Activated T-helper 1 cell treated with anti-CD3 and anti-CD28 coated beads, Interleukin-2, amount 50 U/mL, for 16 hours (primary cell): ENCODE results near the gene SRGAP2.
"Not testable (repeated sequence)": the region's sequence is repeated elsewhere in the genome, so short reads cannot be mapped to it uniquely, and the experiment has no call there.

ENCODE experiments used
- DNase-seq, 2 donors: peaks; one replicate each; pipeline ENCODE4 v3.0.0-alpha.2; 2020; ENCODE audit warnings: low read depth in 1 of 2, low spot score in 1 of 2

Gene SRGAP2

DNA sequence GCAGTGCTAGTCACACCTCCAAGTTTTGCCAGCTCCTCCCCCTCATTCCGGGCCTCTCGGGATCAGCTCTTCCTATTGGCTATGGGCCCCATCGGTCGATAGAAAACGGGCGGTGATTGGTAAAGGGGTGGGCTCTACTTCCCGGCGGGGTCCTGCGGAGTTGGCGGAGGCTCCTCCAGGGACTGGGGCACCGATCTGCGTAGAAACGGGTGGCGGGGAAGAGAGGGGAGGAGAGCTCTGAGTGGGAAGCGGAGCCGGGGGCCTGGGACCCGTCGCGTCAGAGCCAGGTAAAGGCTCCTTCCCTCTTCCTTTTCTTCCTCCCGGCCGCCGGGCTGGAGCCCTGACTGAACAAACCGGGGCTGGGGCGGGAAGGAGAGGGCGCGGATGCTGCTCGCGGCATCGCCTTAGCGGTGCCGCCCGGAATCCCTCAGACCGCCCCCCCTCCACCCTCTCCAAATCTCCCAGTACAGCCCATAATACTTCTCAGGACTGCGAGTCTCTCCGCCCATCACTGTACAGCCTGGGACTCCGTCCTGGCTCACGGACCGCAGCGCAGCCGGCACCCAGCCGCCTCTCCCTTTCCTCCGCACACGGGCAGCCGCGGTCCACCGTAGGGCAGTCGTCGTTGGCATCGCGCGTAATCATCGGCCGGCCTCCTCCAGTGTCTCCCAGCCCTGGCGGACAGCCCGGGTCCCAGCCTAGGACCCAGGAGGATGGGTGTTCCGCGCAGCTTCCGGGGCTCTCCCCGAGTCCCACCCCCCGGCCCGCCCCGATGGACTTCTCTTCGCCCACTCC is at the start of gene SRGAP2:
SRGAP2 (plus strand) TSS at position 178 of the 795 bp plus-strand sequence. CDS start 2,430 bp downstream, outside the sequence.
- DNase-seq: peak; percentile 7 to 25

DNA sequence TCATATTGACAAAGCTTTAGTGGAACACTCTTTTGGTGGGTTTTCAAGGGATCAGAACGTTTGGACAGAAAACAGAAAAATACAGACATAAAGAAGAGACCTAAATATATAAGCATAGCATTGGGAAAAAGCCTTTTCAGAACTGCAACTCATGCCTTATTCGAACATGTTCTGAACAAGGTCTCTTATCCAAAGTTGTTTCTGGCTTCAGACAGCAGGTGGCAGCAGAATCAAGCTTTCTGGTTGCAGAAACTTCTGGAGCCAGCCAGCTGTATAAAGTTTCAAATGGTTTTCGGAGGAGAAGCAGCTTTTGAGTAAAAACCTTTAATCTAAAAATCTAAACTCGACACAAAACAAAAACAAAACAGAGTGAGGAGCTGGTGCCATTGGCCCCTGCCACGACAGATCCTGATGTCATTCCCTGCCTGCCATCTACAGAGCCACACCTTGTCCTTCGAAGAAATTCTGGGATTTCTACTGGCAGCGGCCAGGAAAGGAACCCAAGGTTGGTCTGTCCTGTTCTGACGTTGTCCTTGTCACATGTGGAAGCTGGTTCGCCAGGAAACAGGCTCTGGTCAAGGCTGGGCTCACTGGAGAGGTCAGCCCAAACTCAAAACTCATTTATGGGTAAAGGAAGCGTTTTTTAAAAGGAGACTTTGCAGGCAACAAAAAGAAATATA is 35.9 kb upstream of the SRGAP2 start:
- DNase-seq: not testable (repeated sequence)

DNA sequence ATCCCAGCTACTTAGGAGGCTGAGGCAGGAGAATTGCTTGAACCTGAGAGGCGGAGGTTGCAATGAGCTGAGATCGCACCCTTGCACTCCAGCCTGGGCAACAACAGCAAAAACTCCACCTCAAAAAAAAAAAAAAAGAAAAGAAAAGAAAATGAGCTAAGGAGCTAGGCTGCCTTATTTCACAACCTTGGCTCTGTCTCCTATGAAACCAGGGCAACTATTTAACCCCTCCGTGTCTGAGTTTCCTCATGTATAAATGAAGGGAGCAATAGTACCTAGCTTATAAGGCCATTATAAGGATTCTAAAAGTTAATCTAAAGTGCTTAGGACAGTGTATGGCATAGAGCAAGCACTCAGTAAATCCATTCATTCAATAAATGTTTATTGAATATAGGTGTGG is 33.5 kb upstream of the SRGAP2 start:
- DNase-seq: not testable (repeated sequence)

DNA sequence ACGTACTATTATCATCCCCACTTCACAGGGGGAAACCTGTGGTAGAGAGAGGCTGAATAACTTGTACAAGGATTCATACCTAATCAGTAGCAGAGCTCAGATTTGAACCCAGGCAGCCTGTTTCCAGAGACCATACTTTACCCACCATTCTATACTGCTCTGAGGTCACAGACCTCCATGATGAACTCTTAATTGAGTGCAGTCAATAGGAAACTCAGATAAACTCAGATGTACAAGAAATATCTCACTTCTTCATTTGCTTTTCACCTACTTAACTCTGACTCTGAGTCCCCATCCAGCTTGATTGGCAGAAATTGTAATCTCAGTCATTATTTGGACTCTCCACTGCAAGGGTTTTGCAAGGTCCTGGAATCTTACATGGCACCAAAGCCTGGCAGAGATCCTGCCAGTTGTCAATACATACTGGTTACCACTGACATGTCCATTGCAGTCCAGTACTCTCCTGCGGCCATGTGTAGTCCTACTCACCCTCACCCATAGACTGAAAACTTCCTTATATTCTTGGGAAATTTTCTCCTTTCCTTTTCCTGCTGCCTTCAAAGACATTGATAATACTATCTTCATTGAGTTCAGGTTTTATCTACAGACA is 30.1 kb upstream of the SRGAP2 start:
- DNase-seq: not testable (repeated sequence)

DNA sequence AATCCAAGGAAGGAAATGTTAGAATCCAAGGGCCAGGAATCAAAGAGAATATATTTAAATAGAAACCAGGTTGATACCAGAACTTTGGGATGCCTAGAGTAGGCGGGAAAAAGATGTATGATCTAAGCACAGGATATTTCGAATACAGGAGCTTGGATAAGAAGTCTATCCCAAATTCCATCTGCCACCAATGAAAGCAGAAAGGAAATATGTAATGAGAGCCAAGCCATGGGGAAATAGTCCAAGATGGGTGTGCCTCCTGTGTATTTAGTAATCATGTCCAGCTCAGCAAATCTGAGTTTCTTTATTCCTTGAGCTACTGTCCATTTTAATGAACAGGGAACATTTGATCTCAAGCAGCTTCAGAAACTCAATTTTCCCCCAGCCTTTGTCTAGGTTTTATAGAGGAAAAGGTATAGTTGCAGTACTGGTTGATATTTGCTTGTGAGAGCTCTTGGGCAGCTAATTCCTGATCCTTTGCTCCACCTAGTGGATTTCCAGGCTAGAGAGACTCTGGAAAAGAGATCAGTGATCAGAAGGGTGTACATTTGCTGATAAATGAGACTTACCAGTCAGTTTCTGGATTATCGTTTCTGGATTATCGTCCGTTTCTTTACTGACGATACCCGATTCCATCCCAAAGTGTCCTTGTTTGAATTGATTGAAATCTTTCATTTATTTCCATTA is 29.0 kb upstream of the SRGAP2 start:
- DNase-seq: not testable (repeated sequence)

DNA sequence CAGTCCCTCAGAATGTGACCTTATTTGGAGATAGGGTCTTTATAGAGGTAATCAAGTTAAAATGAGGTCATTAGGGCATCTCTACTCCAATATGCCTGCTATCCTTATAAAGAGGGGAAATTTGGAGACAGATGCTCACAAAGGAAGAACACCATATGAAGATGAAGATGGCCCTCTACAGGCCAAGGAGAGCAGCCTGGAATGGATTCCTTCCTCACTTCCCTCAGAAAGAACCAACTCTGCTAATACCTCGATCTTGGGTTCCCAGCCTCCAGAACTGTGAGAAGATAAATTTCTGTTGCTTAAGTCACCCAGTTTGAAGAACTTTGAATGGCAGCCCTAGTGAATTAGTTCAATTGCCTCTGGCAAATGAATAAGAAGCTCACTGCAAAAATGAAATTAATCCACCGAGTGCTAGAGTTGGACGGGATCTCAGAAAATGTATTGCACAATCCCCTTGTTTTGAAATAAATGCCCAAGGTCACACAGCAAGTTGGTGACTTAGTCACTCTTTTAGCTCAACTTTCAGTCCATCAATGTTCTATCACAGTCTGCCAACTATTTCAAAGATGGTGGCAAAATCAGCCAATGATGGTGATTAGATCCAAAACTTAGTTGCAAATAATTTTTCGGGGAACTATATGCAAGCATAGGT is 27.8 kb upstream of the SRGAP2 start:
- DNase-seq: not testable (repeated sequence)

DNA sequence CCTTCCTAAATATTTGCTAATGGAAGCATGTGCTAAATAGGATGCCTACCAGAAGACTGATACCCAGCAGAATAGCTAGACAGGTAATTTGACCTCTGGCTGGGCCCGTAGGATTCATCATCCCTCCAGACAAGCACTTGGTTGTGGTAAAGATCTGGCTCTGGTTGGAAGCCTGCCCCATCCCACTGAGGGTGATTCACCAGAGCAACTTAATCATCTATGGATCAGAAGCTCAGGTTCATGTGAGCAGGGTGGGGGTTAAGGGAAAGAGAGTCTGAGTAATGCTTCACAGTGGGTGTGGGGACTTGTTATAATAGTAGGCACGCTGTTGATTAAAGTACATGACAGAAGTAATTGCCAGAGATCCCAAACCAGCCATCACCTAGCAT is 27.2 kb upstream of the SRGAP2 start:
- not testable (repeated sequence) for DNase-seq

DNA sequence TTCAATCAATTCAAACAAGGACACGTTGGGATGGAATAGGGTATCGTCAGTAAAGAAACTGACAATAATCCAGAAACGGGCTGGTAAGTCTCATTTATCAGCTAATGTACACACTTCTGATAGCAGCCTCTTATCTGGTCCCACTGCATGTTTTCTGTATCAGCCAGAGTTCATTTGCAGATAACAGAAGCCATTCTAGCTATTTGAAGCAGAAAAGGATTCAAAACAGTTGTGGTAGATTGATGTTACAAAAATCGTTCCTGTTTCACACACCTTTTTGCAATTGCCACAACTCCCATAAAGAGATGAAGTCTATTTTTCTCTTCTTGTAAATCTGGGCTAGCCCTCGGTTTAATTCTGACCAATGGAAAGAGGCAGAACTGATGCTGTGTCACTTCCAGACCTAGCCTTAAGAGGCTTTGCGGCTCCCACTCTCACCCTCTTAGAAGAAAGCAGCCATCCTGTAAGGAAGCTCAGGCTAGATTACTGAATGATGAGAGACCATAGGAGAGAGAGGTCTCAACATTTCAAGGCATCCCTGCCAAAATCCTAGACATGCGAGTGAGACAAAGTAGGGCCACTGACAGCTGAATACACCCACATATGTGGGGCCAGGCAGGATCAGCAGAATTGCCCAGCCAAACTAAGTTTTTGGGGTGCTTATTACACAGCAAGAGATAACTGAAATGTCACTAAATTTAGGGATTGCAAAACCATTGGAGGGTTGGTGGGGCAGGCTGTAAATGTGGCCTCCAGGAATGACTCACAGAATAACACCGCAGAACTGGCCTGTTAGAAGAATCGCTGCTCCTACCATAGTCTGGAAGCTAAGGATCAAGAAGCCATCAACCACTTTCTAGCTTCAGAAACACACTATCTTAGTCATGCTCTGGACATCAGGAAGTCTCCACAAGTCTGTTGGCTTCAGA is 25.0 kb upstream of the SRGAP2 start:
- DNase-seq: not testable (repeated sequence)

DNA sequence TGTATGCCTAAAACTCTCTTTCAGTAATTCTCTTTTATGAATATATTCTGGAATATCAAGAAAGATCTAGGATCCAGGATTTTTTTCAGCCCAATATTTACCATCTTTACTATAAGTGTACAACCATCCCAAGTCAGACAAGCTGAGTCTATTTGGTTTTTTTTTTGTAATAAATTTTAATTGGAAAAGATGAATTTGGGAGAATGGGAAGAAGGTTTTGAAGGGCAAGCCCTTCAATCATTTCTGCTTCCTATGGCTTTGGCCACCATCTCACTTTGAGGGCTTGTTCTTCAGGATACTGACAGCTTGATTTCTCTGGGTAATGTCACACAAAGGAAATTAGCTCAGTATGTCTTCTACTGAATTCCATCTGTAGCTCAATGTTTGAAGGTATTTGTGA is 23.7 kb upstream of the SRGAP2 start:
- not testable (repeated sequence) for DNase-seq

DNA sequence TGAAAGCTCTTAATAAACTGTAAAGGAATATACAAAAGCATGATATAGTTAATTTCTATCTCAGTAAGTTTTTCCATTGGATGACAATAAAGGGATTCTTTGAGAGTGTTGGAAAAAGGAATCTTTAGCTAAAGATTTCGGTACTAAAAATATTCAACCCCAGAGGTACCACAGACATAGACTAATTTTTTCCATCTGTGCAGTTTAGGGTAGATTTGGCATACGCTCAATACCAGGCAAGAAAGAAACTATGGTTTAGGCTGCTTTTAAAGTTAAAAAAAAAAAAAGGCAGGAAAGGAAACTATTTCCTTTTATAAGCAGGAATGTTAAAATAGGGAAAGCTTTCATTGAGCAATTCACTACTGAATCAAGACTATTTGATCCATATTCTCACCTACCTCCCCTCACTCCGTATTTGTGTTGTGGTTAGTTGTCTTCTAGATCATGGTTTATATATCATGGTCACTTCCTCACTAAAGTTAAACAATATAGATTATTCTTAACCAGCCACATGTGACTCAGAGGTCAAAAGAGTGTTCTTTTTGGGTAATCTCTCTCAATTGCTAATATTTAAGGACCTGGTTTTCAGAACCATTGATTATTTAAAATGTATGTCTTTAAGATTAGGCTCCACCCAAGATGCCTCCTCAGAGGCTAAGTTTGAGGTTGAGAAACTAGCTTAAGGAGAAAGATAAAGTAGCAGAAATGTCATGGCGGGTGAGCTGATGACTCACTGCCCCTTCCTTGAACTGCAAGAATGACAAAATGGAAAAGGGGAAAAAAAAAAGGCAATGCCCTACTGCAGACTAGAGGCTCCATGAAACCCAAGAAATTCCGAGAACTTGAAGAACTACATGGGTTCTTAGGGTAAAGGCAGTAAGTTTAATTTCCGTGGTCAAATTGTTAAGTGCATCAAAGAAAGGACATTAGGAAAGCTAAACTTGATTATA is 20.7 kb upstream of the SRGAP2 start:
- not testable (repeated sequence) for DNase-seq

DNA sequence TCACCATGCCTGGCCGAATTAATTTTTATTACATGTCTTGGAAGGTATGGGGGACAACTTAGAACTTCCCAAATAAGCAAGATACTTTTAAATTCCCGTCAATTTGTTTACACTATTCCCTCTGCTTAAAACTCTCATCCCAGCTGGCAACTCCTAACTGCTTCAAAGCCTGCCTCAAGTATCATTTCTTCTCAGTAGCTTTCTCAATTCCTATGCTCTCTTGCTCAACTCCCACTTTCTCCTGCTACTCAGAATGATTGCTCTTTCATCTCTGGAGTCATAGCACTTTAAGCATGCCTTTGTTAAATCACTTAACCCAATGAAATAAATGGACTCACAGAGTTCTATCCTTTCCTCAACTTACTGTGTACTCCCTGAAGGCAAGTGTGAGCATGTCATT is 19.6 kb upstream of the SRGAP2 start:
- DNase-seq: not testable (repeated sequence)

DNA sequence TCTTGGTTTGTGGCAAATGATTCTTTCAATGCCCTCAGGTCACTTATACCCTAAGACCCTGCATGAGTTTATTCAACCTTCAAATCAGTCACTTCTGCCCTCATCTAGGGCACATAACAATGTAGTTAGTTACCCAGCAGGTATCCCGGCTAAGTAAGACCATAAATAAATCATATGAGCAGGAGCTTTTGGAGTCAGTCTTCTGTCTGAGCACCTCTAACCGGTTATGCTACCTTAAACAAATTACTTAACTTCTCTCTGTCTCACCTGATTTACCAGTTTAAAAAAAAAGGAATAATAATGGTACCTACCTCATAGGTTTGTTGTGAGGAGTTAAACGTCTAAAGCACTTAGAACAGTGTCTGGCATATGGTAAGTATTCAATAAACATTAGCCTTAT is 17.6 kb upstream of the SRGAP2 start:
- DNase-seq: not testable (repeated sequence)

DNA sequence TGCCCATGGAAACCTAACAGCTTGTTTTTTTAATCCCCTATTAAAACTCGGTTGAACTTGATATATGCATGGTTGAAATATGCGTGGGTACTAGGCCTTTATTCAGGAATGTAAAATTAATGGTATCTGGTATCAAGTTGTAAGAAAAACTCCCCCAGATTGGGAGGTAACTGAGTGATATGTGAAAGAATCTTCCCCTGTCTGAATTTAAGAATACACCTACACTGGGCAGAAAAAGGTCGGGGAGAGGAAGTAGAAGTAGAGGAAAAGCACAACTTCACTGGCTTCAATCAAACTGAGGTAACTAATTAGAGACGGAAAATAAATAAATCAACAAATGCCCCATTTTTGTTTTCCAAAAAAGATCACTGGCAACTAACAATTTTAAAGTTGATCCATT is 16.5 kb upstream of the SRGAP2 start:
- not testable (repeated sequence) for DNase-seq

DNA sequence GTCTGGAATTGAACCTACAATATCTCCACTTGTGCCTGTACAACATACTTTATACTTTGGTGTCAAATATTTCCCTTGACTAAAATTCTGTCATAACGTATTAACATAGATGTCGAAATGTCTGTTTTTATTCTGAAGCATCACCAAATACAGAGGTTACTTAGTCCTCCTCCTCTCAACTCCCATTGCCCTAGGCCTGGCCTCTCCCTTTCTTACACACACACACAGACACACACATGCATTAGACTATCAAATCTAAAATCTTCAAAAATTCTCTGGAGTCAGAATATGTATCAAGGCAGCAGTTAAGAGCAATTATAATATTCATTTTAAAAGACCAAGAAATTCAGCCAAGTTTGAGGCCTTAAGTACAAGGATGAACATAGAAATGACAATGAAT is 8.2 kb upstream of the SRGAP2 start:
- DNase-seq: not testable (repeated sequence)

DNA sequence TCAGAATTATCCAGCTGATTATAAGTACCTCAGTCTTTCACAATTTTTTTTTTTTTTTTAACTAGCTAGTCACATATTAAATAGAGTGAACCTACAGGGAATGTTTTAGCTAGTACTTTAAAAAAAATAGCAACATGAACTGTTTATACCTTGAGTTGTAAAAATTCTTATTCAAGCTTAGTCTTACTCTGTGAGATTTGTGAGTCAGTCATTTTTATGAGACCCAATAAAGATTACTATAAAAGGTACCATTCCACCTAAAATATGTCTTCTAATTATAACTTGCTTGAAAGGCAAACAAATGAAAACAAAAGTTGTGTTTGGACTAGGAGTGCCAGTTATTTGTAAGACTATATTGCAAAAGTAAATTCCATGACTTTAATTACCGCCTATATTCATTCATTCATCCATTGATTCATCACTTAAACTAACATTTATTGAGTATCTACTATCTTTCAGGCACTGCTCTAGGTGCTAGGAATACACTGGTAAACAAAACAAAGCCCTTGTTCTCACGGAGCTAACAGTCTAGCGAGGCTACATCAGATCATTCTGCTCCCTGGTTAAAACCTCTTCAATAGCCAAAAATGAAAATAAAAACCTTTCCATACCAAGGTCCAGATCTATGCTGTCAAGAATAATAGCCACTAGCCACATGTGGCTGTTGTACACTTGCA is 6.5 kb upstream of the SRGAP2 start:
- not testable (repeated sequence) for DNase-seq

DNA sequence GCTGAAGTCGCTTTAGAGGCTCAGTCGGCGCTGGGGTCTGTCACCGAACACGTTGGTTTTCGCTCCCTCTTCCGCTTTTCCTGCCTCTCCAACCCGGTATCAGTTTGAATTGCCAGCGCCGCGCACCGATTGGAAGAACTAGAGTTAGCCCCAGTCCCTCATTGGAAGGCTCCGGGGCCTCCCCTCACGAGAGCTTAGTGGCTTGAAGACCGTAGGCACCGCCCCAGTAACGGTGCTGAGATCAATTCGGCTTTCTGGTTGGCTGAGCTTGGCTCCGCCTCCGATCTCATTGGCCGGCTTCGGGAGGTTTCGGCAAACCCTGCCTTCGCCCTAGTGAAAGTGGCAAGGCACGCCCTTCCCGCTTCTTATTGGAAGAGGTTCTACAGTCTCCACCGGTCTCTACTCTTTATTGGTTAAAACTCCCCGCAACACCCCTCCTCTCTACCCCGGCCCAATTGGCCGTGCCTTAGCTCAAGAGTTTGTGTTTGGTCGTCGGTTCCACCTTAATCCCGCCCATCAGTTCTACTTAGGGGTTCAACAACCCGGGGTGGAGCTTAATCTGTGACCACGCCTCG is 465 bp upstream of the SRGAP2 start, which contains the start of gene FAM72A:
FAM72A (minus strand) TSS at position 51 of the 575 bp plus-strand sequence. CDS start 814 bp downstream, outside the sequence.
- DNase-seq: peak; percentile 88 to 93

DNA sequence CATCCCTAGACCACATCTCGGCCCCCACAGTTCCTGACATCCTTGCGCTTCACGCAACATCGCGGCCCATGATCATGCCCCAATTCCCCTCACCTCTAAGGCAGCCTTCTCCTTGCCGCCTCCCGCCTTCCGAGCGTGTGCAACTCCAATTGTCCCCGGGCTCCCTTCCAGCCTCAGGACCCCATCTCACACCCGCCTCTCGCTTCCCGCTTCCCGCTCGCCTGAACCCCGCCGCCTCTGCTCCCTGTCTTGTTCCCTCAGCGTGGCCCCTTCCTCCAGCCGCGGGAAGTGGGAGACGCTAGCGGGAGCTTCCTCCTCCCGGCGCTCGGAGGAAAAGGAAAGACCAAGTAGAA is 794 bp downstream of the SRGAP2 start:
- DNase-seq: not testable (repeated sequence)

DNA sequence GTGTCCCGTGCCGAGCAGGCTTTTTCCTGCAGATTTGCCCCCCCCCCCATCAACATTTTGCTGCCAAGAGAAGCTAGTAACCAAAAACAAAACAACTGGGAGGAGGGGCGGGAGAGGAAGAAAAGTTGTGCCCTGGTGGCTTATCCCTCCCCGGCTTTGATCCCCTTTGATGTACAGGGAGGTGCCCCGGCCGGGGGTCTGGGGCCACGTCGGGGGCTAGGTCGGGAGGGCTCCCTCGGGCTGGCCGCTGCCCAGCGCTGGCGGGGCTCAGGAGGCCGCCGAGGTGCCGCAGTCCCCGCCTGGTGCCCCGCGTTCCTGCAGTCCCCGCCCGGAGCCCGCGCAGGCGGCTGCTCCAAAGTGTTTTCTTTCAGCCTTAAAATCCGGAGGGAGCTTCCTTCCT is 1.5 kb downstream of the SRGAP2 start:
- not testable (repeated sequence) for DNase-seq
